ENCODE results near the gene TMEM108.
A peak's percentile ranks its signal among the peaks of the same experiment; 100 is the strongest.

Gene TMEM108

GRCh38 chr3:133283958-133284807 is 246.0 kb downstream of the TMEM108 start:
- FAIRE-seq = no peak

- no peak for FAIRE-seq
Measured at GRCh38 chr3:133289322-133289721, 251.1 kb downstream of the TMEM108 start.

GRCh38 chr3:133292296-133292695 is 254.1 kb downstream of the TMEM108 start:
- no peak for FAIRE-seq

GRCh38 chr3:133293397-133294110 is 255.4 kb downstream of the TMEM108 start:
- FAIRE-seq = no peak

GRCh38 chr3:133294253-133294652 is 256.1 kb downstream of the TMEM108 start:
- peak; percentile 69 for FAIRE-seq

- no peak for FAIRE-seq
Measured at GRCh38 chr3:133295199-133295901, 257.2 kb downstream of the TMEM108 start.

- no peak for FAIRE-seq
Measured at GRCh38 chr3:133295944-133296917, 258.0 kb downstream of the TMEM108 start.

GRCh38 chr3:133296981-133297380 is 258.8 kb downstream of the TMEM108 start:
- FAIRE-seq = no peak

- FAIRE-seq = no peak
Measured at GRCh38 chr3:133300102-133300501, 261.9 kb downstream of the TMEM108 start.

- FAIRE-seq = no peak
Measured at GRCh38 chr3:133301194-133301593, 263.0 kb downstream of the TMEM108 start.

GRCh38 chr3:133301731-133302130 is 263.5 kb downstream of the TMEM108 start:
- FAIRE-seq = no peak

GRCh38 chr3:133303430-133303829 is 265.2 kb downstream of the TMEM108 start:
- FAIRE-seq = no peak

GRCh38 chr3:133317866-133318265 is 279.7 kb downstream of the TMEM108 start:
- FAIRE-seq = no peak

- no peak for FAIRE-seq
Measured at GRCh38 chr3:133328373-133328772, 290.2 kb downstream of the TMEM108 start.

GRCh38 chr3:133329626-133330025 is 291.4 kb downstream of the TMEM108 start:
- no peak for FAIRE-seq

GRCh38 chr3:133330065-133330464 is 291.9 kb downstream of the TMEM108 start:
- no peak for FAIRE-seq

- FAIRE-seq = peak; percentile 45
Measured at GRCh38 chr3:133330522-133330921, 292.3 kb downstream of the TMEM108 start.

- FAIRE-seq = no peak
Measured at GRCh38 chr3:133354721-133355120, 316.5 kb downstream of the TMEM108 start.

- FAIRE-seq = no peak
Measured at GRCh38 chr3:133360476-133360875, 322.3 kb downstream of the TMEM108 start.

- FAIRE-seq = no peak
Measured at GRCh38 chr3:133361011-133361410, 322.8 kb downstream of the TMEM108 start.

- no peak for FAIRE-seq
Measured at GRCh38 chr3:133361435-133361834, 323.2 kb downstream of the TMEM108 start.

- FAIRE-seq = no peak
Measured at GRCh38 chr3:133362539-133362938, 324.3 kb downstream of the TMEM108 start.
